HG03565 (cell line): Measurements from ENCODE around the gene PRKG1.
"Not testable (repeated sequence)": the region's sequence is repeated elsewhere in the genome, so short reads cannot be mapped to it uniquely, and the experiment has no call there.

ENCODE experiments used
- ATAC-seq: cut with Tn5 transposase; IDR thresholded peaks from one replicate; pipeline ENCODE4 v1.9.1; 2021; ENCODE audit warnings: mild to moderate bottlenecking, moderate library complexity; ENCODE audit not compliant: unreplicated experiment

The PRKG1 gene

GRCh38 chr10:52019656-52020055 lies 945.4 kb downstream of the PRKG1 start:
- ATAC-seq, result no peak

GRCh38 chr10:52020173-52020572 lies 945.9 kb downstream of the PRKG1 start:
- no peak for ATAC-seq

- no peak for ATAC-seq
These were observed 946.4 kb downstream of the PRKG1 start for GRCh38 chr10:52020702-52021101.

- ATAC-seq, result no peak
These were observed 952.9 kb downstream of the PRKG1 start for GRCh38 chr10:52027055-52027705.

GRCh38 chr10:52028523-52028858 lies 954.2 kb downstream of the PRKG1 start:
- ATAC-seq, result no peak

- no peak for ATAC-seq
These were observed 955.3 kb downstream of the PRKG1 start for GRCh38 chr10:52029628-52030027.

- ATAC-seq, result no peak
These were observed 955.9 kb downstream of the PRKG1 start for GRCh38 chr10:52030051-52030790.

GRCh38 chr10:52030975-52031374 lies 956.7 kb downstream of the PRKG1 start:
- no peak for ATAC-seq

- no peak for ATAC-seq
These were observed 957.5 kb downstream of the PRKG1 start for GRCh38 chr10:52031771-52032170.

GRCh38 chr10:52032681-52033629 lies 958.7 kb downstream of the PRKG1 start:
- ATAC-seq, result no peak

GRCh38 chr10:52039002-52039793 lies 964.9 kb downstream of the PRKG1 start:
- ATAC-seq, result not testable (repeated sequence)

- no peak for ATAC-seq
These were observed 966.2 kb downstream of the PRKG1 start for GRCh38 chr10:52040486-52040885.

GRCh38 chr10:52043811-52044210 lies 969.5 kb downstream of the PRKG1 start:
- ATAC-seq, result no peak

- no peak for ATAC-seq
These were observed 973.8 kb downstream of the PRKG1 start for GRCh38 chr10:52048051-52048450.

- ATAC-seq, result no peak
These were observed 976.3 kb downstream of the PRKG1 start for GRCh38 chr10:52050429-52051047.

GRCh38 chr10:52053497-52053896 lies 979.2 kb downstream of the PRKG1 start:
- ATAC-seq, result no peak

- no peak for ATAC-seq
These were observed 982.0 kb downstream of the PRKG1 start for GRCh38 chr10:52056291-52056690.

- ATAC-seq, result no peak
These were observed 984.8 kb downstream of the PRKG1 start for GRCh38 chr10:52059089-52059488.

GRCh38 chr10:52063159-52063558 lies 988.9 kb downstream of the PRKG1 start:
- ATAC-seq, result no peak

- ATAC-seq, result no peak
These were observed 990.0 kb downstream of the PRKG1 start for GRCh38 chr10:52064084-52064845.
